ENCODE results near the gene MMAB.

Gene MMAB

DNA sequence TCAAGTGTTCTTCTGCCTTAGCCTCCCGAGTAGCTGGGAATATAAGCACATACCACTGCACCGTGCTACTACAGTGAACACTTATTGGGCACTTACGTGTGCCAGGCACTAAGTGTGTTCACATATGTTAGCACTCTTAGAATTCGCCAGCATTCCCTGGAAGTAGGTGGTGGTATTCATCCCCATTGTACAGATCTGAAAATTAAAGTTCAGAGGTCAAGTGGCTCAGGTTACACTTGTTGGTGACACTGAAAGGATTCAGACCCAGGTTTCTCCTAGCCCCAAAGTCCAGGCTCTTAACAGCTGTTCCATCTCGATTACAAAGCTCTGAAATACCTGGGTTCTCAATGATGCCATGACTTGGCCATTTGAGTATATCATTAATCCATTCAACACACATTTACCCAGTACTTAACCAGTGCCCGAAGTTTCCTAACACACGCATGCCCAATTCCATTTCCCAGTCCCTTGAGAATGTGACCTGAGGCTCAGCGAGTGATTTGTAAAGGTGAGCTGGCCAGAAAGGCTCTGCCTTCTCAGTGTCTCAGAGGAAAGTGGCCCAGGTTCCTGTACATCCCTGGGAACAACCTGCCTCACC, 5.1 kb upstream of the MMAB start:
- no peak for DNase-seq
- Histone ChIP-seq H3K4me1 (peaks cover 0 to 11% (median 11%) of the 10 kb centered on the region in 4 donors), H3K27me3 (no peaks in the 10 kb centered on the region), H3K36me3 (peaks cover 31 to 70% (median 59%) of the 10 kb centered on the region in 3 donors), H3K9me3 (no peaks in the 10 kb centered on the region), H3K4me3 (no peak overlapping the region), H3K27ac (no peak overlapping the region)
- no peak for TF ChIP-seq CTCF (IDR thresholded peaks at IDR 0.05)
- intact Hi-C loops (cut with DNase I; ENCODE audit: low total_unique reads) = no loop called here

- Histone ChIP-seq H3K4me3 (no peak overlapping the region), H3K36me3 (peaks cover 31 to 68% (median 53%) of the 10 kb centered on the region in 3 donors), H3K9me3 (no peaks in the 10 kb centered on the region), H3K27ac (no peak overlapping the region), H3K27me3 (no peaks in the 10 kb centered on the region), H3K4me1 (peaks cover 0 to 20% (median 18%) of the 10 kb centered on the region in 4 donors)
- DNase-seq = no peak
- TF ChIP-seq CTCF (IDR thresholded peaks at IDR 0.05) = no peak
- intact Hi-C loops (cut with DNase I; ENCODE audit: low total_unique reads) = no loop called here
These were observed 4.0 kb upstream of the MMAB start for GRCh38 chr12:109577311-109577710.

DNA sequence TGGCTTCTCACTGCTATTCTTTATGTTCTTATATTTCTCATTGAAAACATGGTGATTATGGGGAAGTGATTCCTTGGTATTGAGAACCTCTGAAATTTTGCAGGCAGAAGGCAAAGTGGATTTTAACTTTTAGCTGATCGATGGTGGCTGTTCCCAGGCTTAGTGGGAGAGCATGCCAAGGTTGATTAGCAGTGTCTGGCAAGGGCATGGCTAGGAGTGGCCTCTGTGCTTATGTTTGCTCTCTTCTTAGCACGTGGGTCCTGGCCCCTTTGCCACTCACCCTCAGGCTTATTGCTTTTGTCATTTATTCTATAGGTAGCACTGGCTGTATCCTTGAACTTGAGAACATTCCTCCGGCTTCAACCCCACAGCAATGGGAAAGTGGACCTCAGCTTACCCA, 2.4 kb upstream of the MMAB start:
- Histone ChIP-seq H3K27me3 (no peaks in the 10 kb centered on the region), H3K27ac (no peak overlapping the region), H3K9me3 (no peaks in the 10 kb centered on the region), H3K4me3 (no peak overlapping the region), H3K36me3 (peaks cover 31 to 61% (median 38%) of the 10 kb centered on the region in 3 donors), H3K4me1 (peaks cover 0 to 20% (median 19%) of the 10 kb centered on the region in 4 donors)
- TF ChIP-seq CTCF (IDR thresholded peaks at IDR 0.05) = no peak
- no peak for DNase-seq
- intact Hi-C loops (cut with DNase I; ENCODE audit: low total_unique reads) = no loop called here

- peak overlapping the region; percentile 60 to 83 for H3K27ac ChIP-seq
- H3K27me3 ChIP-seq = no peaks in the 10 kb centered on the region
- peaks cover 0 to 20% (median 19%) of the 10 kb centered on the region in 4 donors for H3K4me1 ChIP-seq
- peak overlapping the region; percentile 73 to 96 for H3K4me3 ChIP-seq
- no peak for DNase-seq
- TF ChIP-seq CTCF (IDR thresholded peaks at IDR 0.05) = no peak
- H3K9me3 ChIP-seq = no peaks in the 10 kb centered on the region
- intact Hi-C loops (cut with DNase I; ENCODE audit: low total_unique reads) = loop anchor here (5.0 kb wide), 1 partner anchor 423 kb away; the partner anchor contains the start of genes ANKRD13A and GIT2
- H3K36me3 ChIP-seq = peaks cover 18 to 61% (median 26%) of the 10 kb centered on the region in 3 donors
These were observed 575 bp upstream of the MMAB start for GRCh38 chr12:109573914-109574244.

GRCh38 chr12:109572506-109572845, 828 bp downstream of the MMAB start:
- TF ChIP-seq CTCF (IDR thresholded peaks at IDR 0.05) = no peak
- H3K9me3 ChIP-seq = no peaks in the 10 kb centered on the region
- H3K27ac ChIP-seq = peak overlapping the region; percentile 78 to 83

More at GRCh38 chr12:109572506-109572845, 828 bp downstream of the MMAB start:
- no peaks in the 10 kb centered on the region for H3K27me3 ChIP-seq
- peak overlapping the region; percentile 73 to 96 for H3K4me3 ChIP-seq
- intact Hi-C loops (cut with DNase I; ENCODE audit: low total_unique reads) = loop anchor here (5.0 kb wide), 1 partner anchor 425 kb away; the partner anchor contains the start of genes ANKRD13A and GIT2
- peaks cover 0 to 20% (median 19%) of the 10 kb centered on the region in 4 donors for H3K4me1 ChIP-seq
- no peak for DNase-seq
- peaks cover 16 to 61% (median 23%) of the 10 kb centered on the region in 3 donors for H3K36me3 ChIP-seq

Measured in tibial artery (tissue), 4 donors.